DMS53 treated with DMSO at 0.1 percent for 48 hours (cell line): Measurements from ENCODE around the gene BTBD9.

Experiments
- DNase-seq: peaks from one replicate; lab custom pipeline; 2025; ENCODE audit not compliant: unreplicated experiment; lab: John Stamatoyannopoulos, UW

Gene BTBD9

DNA sequence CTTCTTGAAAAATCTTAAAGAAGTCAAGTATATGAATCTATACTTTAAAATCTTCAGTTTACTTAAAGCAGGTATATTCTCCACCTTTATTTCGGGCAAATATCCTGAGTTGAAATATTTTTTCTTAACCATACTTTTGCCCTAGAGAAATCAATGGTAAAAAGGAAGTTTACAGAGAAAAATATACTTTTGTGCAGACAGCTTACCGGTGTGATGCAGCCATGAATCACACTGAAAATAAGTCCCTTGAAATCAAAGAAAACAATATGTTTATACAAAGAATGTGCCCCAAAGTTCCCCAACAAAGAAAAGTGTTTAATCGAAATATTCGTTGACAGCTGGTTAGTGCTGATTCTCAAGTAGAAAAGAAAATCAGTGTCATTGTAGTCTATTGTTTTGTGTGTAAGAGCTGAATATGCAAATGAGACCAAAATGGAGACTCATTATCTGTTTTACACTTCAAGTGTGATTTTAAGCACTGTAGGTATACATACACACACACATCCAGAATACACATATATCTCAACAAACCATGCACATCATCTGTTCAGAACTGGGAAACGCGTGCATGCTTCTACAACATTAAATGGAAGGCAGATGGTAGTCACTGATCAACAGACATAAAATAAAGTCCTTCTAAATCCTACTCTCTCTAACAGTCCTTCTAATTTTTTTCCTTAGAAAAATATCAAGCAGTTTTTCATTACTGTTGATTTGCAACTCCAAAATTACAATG lies 73.3 kb downstream of the BTBD9 start:
- no peak for DNase-seq

GRCh38 chr6:38564301-38564700 lies 75.4 kb downstream of the BTBD9 start:
- no peak for DNase-seq

DNA sequence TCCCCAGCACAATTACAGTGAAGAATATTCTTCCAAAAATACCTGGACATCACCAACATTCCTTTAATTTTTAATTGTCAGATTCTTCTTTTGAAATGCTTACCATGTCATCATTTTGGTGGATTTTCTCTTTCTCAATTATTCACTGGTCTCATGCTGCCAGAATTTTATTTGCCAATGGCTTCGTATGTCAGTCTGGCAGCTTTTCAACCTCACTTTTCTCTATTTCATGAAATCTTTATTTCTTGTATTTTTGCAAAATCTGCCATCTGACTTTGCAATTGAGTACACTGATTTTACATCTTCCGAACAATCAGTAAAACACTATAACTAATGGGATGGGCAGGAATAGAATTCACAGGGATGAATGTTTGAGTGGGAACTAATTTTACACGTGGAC lies 84.1 kb downstream of the BTBD9 start:
- DNase-seq, result no peak

- DNase-seq, result no peak
These were observed 84.9 kb downstream of the BTBD9 start for GRCh38 chr6:38554700-38555413.

GRCh38 chr6:38554014-38554413 lies 85.7 kb downstream of the BTBD9 start:
- no peak for DNase-seq

GRCh38 chr6:38552121-38552520 lies 87.6 kb downstream of the BTBD9 start:
- DNase-seq, result no peak

DNA sequence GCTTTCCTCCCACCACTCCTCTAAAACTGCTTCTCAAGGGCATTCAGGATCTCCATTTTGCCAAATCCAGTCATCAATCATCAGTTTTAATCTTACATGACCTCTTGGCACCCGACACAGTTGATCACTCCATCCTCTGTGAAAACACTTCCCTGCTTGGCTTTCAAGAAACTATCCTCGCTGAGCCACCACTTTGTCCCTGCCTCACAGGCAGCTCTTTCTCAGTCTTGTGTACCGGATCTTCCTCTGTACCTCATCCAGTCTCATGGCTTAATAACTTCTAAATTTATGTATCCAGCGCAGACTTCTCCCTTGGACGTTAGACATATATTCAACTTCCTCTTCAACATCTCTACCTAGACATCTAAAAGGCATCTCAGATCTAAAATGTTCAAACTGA lies 89.9 kb downstream of the BTBD9 start:
- DNase-seq, result no peak

GRCh38 chr6:38549180-38549579 lies 90.5 kb downstream of the BTBD9 start:
- DNase-seq, result no peak

DNA sequence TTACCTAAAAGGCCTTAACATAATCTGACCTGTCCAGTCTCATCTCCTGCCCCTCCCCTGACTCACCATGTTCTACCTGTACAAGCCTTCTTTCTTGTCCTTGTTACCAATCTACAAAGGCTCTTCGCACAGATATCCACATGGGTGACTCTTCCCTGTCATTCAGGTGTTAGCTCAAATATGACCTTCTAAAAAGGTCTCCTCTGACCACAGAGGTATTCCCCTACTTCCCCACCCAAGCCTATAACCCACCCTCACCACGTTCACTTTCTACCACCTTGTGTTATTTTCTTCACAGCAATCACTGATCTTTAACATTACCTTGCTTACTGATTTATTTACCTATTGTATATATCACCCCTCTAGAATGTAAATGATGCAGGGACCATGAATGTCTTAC lies 96.7 kb downstream of the BTBD9 start:
- no peak for DNase-seq

DNA sequence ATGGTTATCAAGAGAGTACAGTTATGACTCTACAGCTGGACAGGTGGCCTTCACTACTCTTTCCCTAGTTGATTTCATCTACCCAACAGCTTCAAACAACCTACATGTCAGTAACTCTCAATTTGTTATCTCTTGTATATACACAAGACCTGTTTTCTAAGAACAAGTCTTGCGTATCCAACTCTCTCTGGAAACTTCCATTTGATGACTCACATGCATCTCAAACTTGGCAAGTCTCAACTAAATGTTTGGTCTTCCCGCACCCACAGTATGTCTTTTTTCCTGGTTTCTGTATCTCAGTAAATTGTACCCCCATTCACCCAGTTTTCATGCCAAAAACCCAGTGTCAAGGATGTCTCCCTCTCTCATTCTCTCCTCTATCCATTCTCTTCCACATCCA lies 97.7 kb downstream of the BTBD9 start:
- no peak for DNase-seq

- DNase-seq, result no peak
These were observed 106.7 kb downstream of the BTBD9 start for GRCh38 chr6:38533064-38533463.

GRCh38 chr6:38531134-38531533 lies 108.6 kb downstream of the BTBD9 start:
- no peak for DNase-seq

- no peak for DNase-seq
These were observed 111.3 kb downstream of the BTBD9 start for GRCh38 chr6:38528196-38528965.

DNA sequence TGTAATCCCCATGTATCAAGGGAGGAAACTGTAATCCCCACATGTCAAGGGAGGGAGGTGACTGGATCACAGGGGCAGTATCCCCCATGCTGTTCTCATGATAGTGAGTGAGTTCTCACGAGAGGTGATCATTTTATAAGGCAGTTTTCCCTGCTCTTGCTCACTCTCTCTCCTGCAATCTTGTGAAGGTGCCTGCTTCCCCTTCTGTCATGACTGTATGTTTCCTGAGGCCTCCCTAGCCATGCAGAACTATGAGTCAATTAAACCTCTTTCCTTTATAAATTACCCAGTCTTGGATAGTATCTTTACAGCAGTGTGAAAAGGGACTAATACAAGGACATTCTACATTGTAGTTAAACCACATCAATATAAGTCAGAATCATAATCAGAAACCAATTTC lies 112.4 kb downstream of the BTBD9 start:
- DNase-seq, result no peak

GRCh38 chr6:38525888-38526287 lies 113.8 kb downstream of the BTBD9 start:
- no peak for DNase-seq

DNA sequence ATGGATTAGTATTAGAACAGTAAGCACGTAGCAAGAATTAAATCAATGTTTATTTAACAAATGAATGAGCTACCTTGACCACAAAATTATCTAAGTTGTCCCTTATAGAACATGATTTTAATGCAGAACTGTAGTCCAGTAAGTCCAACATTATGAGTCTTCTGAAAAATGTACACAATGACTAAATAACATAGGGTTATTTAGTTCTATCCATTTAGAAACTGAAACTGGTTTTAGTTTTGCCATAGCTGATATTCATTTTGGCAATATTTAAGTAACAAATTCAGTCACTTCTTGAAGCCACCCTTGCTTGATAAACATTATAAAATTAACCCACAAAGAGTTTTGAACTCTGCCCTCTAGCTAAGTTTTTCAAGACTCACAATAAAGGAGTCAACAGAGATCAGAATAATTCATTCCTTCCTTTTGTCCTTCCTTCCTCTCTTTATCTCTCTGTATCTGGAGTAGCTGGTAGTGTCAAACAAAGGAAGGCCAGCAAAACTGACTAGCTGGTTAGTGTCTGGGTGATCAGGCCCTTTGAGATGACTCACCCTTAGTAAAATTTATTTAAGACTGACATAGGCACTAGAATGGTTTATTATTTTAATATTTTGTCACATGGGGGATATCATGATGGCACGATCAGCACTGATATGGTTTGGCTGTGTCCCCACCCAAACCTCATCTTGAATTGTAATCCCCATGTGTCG lies 115.1 kb downstream of the BTBD9 start:
- DNase-seq, result no peak

GRCh38 chr6:38522322-38522721 lies 117.4 kb downstream of the BTBD9 start:
- DNase-seq, result no peak

DNA sequence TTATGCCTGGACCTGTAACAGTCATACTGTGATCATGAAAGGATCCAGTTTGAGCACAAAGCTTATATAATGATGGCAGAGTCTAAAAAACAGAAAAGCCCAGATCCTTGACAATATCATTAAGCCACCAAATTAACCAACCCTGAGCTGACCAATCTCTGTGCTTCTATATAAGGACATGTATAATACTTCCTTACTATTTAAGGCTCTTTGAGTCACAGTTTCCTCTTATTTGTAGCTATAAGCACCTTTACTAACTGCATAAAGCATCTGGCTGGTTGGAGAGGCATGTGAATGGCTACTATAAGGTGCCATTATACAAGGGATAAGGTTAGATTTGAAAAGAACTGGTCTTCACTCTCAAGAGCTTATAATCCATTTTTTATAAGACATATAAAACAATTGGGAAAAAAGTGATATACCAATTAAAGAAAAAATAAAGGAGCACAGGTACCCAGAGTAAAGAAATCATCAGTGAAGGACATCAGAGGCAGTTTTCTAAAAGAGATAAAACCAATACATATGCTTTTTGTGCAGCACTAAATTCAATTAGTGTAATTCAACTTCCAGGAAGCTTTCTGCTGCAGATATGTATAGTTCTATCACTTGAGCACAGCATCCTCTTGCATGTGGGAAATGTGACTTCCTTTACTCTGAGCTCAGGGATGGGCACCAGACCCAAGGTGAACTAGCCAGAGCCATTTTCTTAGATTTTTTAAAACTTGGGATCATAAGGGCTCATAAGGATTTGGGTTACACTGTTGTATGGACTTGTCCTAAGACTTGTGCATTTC lies 121.0 kb downstream of the BTBD9 start:
- DNase-seq, result no peak

DNA sequence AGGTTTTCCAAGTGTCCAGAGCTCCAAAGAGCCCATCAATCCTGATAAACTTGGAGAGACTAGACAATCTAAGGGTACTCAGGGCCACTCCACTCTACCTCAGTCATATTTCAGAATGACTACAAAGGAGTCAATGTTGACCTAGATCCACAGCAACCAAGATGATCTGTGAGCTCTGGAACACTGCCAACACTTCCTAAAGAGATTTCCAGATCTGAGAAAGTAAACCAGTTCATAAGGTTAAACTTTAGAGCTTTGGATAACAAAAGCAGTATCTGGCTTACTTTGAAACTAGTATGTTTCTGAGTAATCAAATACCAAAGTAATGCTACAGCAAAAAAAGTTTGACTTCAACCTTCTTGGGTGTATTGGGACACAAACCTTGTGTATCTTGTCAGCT lies 122.7 kb downstream of the BTBD9 start:
- DNase-seq, result no peak

- no peak for DNase-seq
These were observed 125.3 kb downstream of the BTBD9 start for GRCh38 chr6:38514399-38514798.

- DNase-seq, result no peak
These were observed 127.5 kb downstream of the BTBD9 start for GRCh38 chr6:38512211-38512610.
